Body of pancreas (tissue), 4 donors: ENCODE data around the gene S100B. TPM values are rescaled to one million over a fixed set of nuclear protein-coding genes. Genes with fewer than 3 reads are reported as not detected.

Experiments
- ATAC-seq: fragments of 150-250 bp; one replicate; pipeline ENCODE4 v1.9.1; 2016
- DNase-seq, 4 donors: peaks; one replicate each; pipeline ENCODE4 v3.0.0-alpha.2; 2019
- H3K27ac ChIP-seq, 4 donors: fragments of 200-600 bp; sonication (generic); 1 replicate in 3 of 4; 2 replicates in 1 of 4; pipeline versions ENCODE4 v1.5.1 to v1.6.1; 2016 to 2019; ENCODE audit warnings: mild to moderate bottlenecking in 1 of 4, mixed read lengths in 1 of 4, moderate library complexity in 1 of 4
- H3K27me3 ChIP-seq, 2 donors: fragments of 200-600 bp; sonication (generic); one replicate each; pipeline ENCODE4 v1.6.0; 2016; ENCODE audit warnings: mild to moderate bottlenecking in 1 of 2
- H3K36me3 ChIP-seq, 2 donors: fragments of 200-600 bp; sonication (generic); replicated peaks in 1 of 2; 2 replicates each; pipeline ENCODE4 v1.5.1; 2016; ENCODE audit warnings: low read depth in 2 of 2; ENCODE audit not compliant: insufficient read depth in 1 of 2
- H3K4me1 ChIP-seq: fragments of 200-600 bp; sonication (generic); one replicate; pipeline ENCODE4 v1.6.0; 2016
- H3K4me3 ChIP-seq, 2 donors: fragments of 200-600 bp; sonication (generic); 1 replicate in 1 of 2; 2 replicates in 1 of 2; pipeline ENCODE4 v1.5.1; 2016 to 2019
- H3K9me3 ChIP-seq, 3 donors: fragments of 200-600 bp; sonication (generic); 1 replicate in 2 of 3; 2 replicates in 1 of 3; pipeline ENCODE4 v1.5.1; 2016
- CTCF ChIP-seq, 7 experiments: fragments of 450-650 bp in 4 of 7; fragments of 200-600 bp in 3 of 7; sonication (generic) in 3 of 7; IDR thresholded peaks; one replicate each; pipeline ENCODE4 v1.5.1; 2016 to 2019; ENCODE audit warnings: antibody characterized with exemption in 7 of 7
- POLR2A ChIP-seq, 3 donors: fragments of 450-650 bp; IDR thresholded peaks; one replicate each; pipeline ENCODE4 v1.6.1; 2016; ENCODE audit warnings: antibody characterized with exemption in 3 of 3, mild to moderate bottlenecking in 2 of 3
- WGBS, 2 donors: methylation state at CpG; one replicate each; pipeline ENCODE4 v1.1.5; 2017; 5-methylcytosine and 5-hydroxymethylcytosine counted together
- intact Hi-C: fragments of 100-400 bp; cut with DNase I; formaldehyde crosslinking; loops from one replicate; pipeline ENCODE4 v1.15.1; 2023
- total RNA-seq, 2 donors: library from RNA; depleted of rRNA; stranded (reverse); fragments of >200 nt; gene quantifications; one replicate each; pipeline ENCODE4 v1.1.0, GENCODE V29; 2016

S100B gene
- total RNA-seq, 2 donors from 2014 or later: 2.6 to 33.9 TPM

- peaks cover 0 to 7% (median 0%) of the 10 kb centered on the region in 3 donors for H3K9me3 ChIP-seq
- TF ChIP-seq POLR2A (IDR thresholded peaks at IDR 0.05): no peak
- no peak for TF ChIP-seq CTCF (IDR thresholded peaks at IDR 0.05)
- no peaks in the 10 kb centered on the region for H3K36me3 ChIP-seq
- no peak overlapping the region for H3K4me3 ChIP-seq
- no peak for DNase-seq
- no peaks in the 10 kb centered on the region for H3K27me3 ChIP-seq
- ATAC-seq: no peak
- no peak overlapping the region for H3K27ac ChIP-seq
- intact Hi-C loops: no loop called here
- 79 to 82% methylated on average over 7 of the region's 7 CpGs for WGBS, 2 donors
- H3K4me1 ChIP-seq: peaks cover 14% of the 10 kb centered on the region
Measured at GRCh38 chr21:46620846-46621245, 16.0 kb upstream of the S100B start.

- WGBS, 2 donors: 78 to 81% methylated on average over 2 of the region's 2 CpGs
- DNase-seq (no peak), ATAC-seq (no peak)
- H3K36me3 ChIP-seq: no peaks in the 10 kb centered on the region
- intact Hi-C loops: no loop called here
- no peak overlapping the region for H3K27ac ChIP-seq
- no peak for TF ChIP-seq CTCF (IDR thresholded peaks at IDR 0.05)
- TF ChIP-seq POLR2A (IDR thresholded peaks at IDR 0.05): no peak
- H3K4me3 ChIP-seq: no peak overlapping the region
- peaks cover 14% of the 10 kb centered on the region for H3K4me1 ChIP-seq
- H3K27me3 ChIP-seq: no peaks in the 10 kb centered on the region
- no peaks in the 10 kb centered on the region for H3K9me3 ChIP-seq
Measured at GRCh38 chr21:46619846-46620245, 15.0 kb upstream of the S100B start.

GRCh38 chr21:46618738-46619379 is 14.0 kb upstream of the S100B start:
- H3K4me1 ChIP-seq: peaks cover 14% of the 10 kb centered on the region
- no peaks in the 10 kb centered on the region for H3K9me3 ChIP-seq
- no peaks in the 10 kb centered on the region for H3K27me3 ChIP-seq
- no peak overlapping the region for H3K27ac ChIP-seq
- WGBS, 2 donors: 86 to 87% methylated on average over 5 of the region's 5 CpGs
- no peak for DNase-seq
- no peak overlapping the region for H3K4me3 ChIP-seq
- ATAC-seq: no peak
- intact Hi-C loops: no loop called here
- no peaks in the 10 kb centered on the region for H3K36me3 ChIP-seq
- no peak for TF ChIP-seq CTCF (IDR thresholded peaks at IDR 0.05)
- no peak for TF ChIP-seq POLR2A (IDR thresholded peaks at IDR 0.05)

GRCh38 chr21:46617267-46618051 is 12.6 kb upstream of the S100B start:
- Histone ChIP-seq H3K4me3 (no peak overlapping the region), H3K9me3 (no peaks in the 10 kb centered on the region), H3K36me3 (no peaks in the 10 kb centered on the region), H3K4me1 (peaks cover 14% of the 10 kb centered on the region), H3K27me3 (no peaks in the 10 kb centered on the region), H3K27ac (no peak overlapping the region)
- intact Hi-C loops: no loop called here
- no peak for TF ChIP-seq CTCF (IDR thresholded peaks at IDR 0.05)
- TF ChIP-seq POLR2A (IDR thresholded peaks at IDR 0.05): no peak
- DNase-seq: no peak
- 77 to 79% methylated on average over 6 of the region's 6 CpGs for WGBS, 2 donors
- no peak for ATAC-seq
